Keratinocyte (primary cell): ENCODE results near the gene SRPRB. TPM values are rescaled to one million over a fixed set of nuclear protein-coding genes. Genes with fewer than 3 reads are reported as not detected.

Experiments used
- DNase-seq: peaks from one replicate; pipeline ENCODE4 v3.0.0-alpha.2; 2011; ENCODE audit warnings: low read depth, missing footprints, low spot score
- FAIRE-seq: peaks from 2 replicates; lab custom pipeline; 2011; peaks lifted over from hg19 to GRCh38; lab: Jason Lieb, UNC
- H2AFZ ChIP-seq: 2 replicates; pipeline ENCODE4 v1.6.0; 2012; ENCODE audit warnings: low read length, control low read depth, inconsistent platforms; ENCODE audit not compliant: control insufficient read depth
- H3K27ac ChIP-seq: 2 replicates; pipeline ENCODE4 v1.5.1; 2011; ENCODE audit warnings: low read length; ENCODE audit not compliant: control insufficient read depth, insufficient read depth
- H3K27me3 ChIP-seq: 3 replicates; pipeline ENCODE4 v1.6.0; 2011; ENCODE audit warnings: low read length; ENCODE audit not compliant: control insufficient read depth, insufficient read depth; ENCODE audit errors: extremely low read depth
- H3K36me3 ChIP-seq, 2 experiments: 2 replicates in 1 of 2; 3 replicates in 1 of 2; pipeline ENCODE4 v1.5.1; 2011; ENCODE audit warnings: low read length in 2 of 2, mild to moderate bottlenecking in 1 of 2; ENCODE audit not compliant: control insufficient read depth in 2 of 2, insufficient read depth in 2 of 2; ENCODE audit errors: extremely low read depth in 1 of 2
- H3K4me1 ChIP-seq: 3 replicates; pipeline ENCODE4 v1.5.1; 2011; ENCODE audit warnings: low read length; ENCODE audit not compliant: control insufficient read depth, insufficient read depth; ENCODE audit errors: extremely low read depth
- H3K4me2 ChIP-seq: 3 replicates; pipeline ENCODE4 v1.6.0; 2011; ENCODE audit warnings: low read depth, low read length; ENCODE audit not compliant: control insufficient read depth, insufficient read depth; ENCODE audit errors: extremely low read depth
- H3K4me3 ChIP-seq, 3 experiments: fragments of 200-600 bp in 1 of 3; sonication (generic) in 1 of 3; 2 replicates in 2 of 3; 3 replicates in 1 of 3; pipeline ENCODE4 v1.5.1; 2011 to 2016; ENCODE audit warnings: low read length in 3 of 3, mild to moderate bottlenecking in 3 of 3, control low read depth in 2 of 3, inconsistent platforms in 1 of 3, low read depth in 1 of 3, mixed read lengths in 1 of 3, mixed run types in 1 of 3, moderate library complexity in 1 of 3; ENCODE audit not compliant: control insufficient read depth in 2 of 3, insufficient read depth in 2 of 3; ENCODE audit errors: extremely low read depth in 1 of 3
- H3K79me2 ChIP-seq: 2 replicates; pipeline ENCODE4 v1.6.0; 2012; ENCODE audit warnings: low read length; ENCODE audit not compliant: control insufficient read depth, insufficient read depth
- H3K9ac ChIP-seq: 3 replicates; pipeline ENCODE4 v1.6.0; 2011; ENCODE audit warnings: low read length; ENCODE audit not compliant: control insufficient read depth, insufficient read depth; ENCODE audit errors: extremely low read depth
- H3K9me1 ChIP-seq: 3 replicates; pipeline ENCODE4 v1.6.0; 2011; ENCODE audit warnings: low read length; ENCODE audit not compliant: control insufficient read depth, insufficient read depth; ENCODE audit errors: extremely low read depth
- H3K9me3 ChIP-seq: 2 replicates; pipeline ENCODE4 v1.5.1; 2012; ENCODE audit warnings: low read depth, low read length; ENCODE audit not compliant: control insufficient read depth
- H4K20me1 ChIP-seq: 3 replicates; pipeline ENCODE4 v1.6.0; 2011; ENCODE audit warnings: low read length; ENCODE audit not compliant: control insufficient read depth, insufficient read depth; ENCODE audit errors: extremely low read depth
- CTCF ChIP-seq, 3 experiments: IDR thresholded peaks in 1 of 3; conservative IDR thresholded peaks in 1 of 3; optimal IDR thresholded peaks in 1 of 3; 2 replicates in 2 of 3; 3 replicates in 1 of 3; pipeline versions ENCODE3 to v1.5.1; 2011; ENCODE audit warnings: low read length in 3 of 3, mild to moderate bottlenecking in 3 of 3, moderate library complexity in 2 of 3, control low read depth in 1 of 3, inconsistent platforms in 1 of 3; ENCODE audit not compliant: insufficient read depth in 2 of 3; ENCODE audit errors: extremely low read depth in 1 of 3
- EZH2 ChIP-seq: IDR thresholded peaks from one replicate; pipeline ENCODE4 v1.6.1; 2012; ENCODE audit warnings: inconsistent platforms, mild to moderate bottlenecking, low read length, moderate library complexity
- dilution Hi-C: fragments of 300-500 bp; cut with MboI; formaldehyde crosslinking; loops from one replicate; pipeline ENCODE4 v1.7.0; 2020; ENCODE audit warnings: low sequenced_read_pairs; ENCODE audit not compliant: extremely low pct_ligation_motif_present
- polyA plus RNA-seq, 5 experiments: library from polyadenylated mRNA; depleted of rRNA in 3 of 5; stranded (reverse) in 3 of 5; stranded (forward) in 1 of 5; unstranded in 1 of 5; fragments of >200 nt; gene quantifications; 1 replicate in 1 of 5; 2 replicates in 3 of 5; 3 replicates in 1 of 5; pipeline versions ENCODE4 v1.2.1 to v1.2.3, GENCODE V29; 2011 to 2012; ENCODE audit warnings: missing spikeins in 2 of 5, low read depth in 1 of 5, low replicate concordance in 1 of 5

SRPRB gene
- polyA plus RNA-seq, 1 donor (not counting 4 experiments of a cell fraction or from before 2014, with no cell fraction given): 55.9 TPM

- peaks cover 7% of the 10 kb centered on the region for H3K27me3 ChIP-seq
- H3K9ac ChIP-seq: no peak overlapping the region
- H3K9me1 ChIP-seq: no peaks in the 10 kb centered on the region
- H3K36me3 ChIP-seq: no peaks in the 10 kb centered on the region
- H2AFZ ChIP-seq: no peak overlapping the region
- TF ChIP-seq EZH2 (no peak), CTCF (optimal IDR thresholded peaks at IDR 0.05 in 1 of 3, IDR thresholded peaks at IDR 0.05 in 1 of 3, conservative IDR thresholded peaks at IDR 0.05 in 1 of 3; ENCODE audit: extremely low read depth in 1 of 3, insufficient read depth in 2 of 3, low read length in 3 of 3) (no peak)
- no peaks in the 10 kb centered on the region for H3K4me1 ChIP-seq
- H3K79me2 ChIP-seq: no peaks in the 10 kb centered on the region
- dilution Hi-C loops: no loop called here
- no peak overlapping the region for H3K4me2 ChIP-seq
- H4K20me1 ChIP-seq: no peaks in the 10 kb centered on the region
- no peak overlapping the region for H3K27ac ChIP-seq
- H3K9me3 ChIP-seq: no peaks in the 10 kb centered on the region
- no peak for FAIRE-seq
- H3K4me3 ChIP-seq: no peak overlapping the region
- no peak for DNase-seq
Observed at GRCh38 chr3:133863911-133864310, 58.3 kb downstream of the SRPRB start.

GRCh38 chr3:133864616-133865015 is 59.0 kb downstream of the SRPRB start:
- H3K27ac ChIP-seq: no peak overlapping the region
- no peak overlapping the region for H2AFZ ChIP-seq
- H3K9me1 ChIP-seq: no peaks in the 10 kb centered on the region
- H3K9me3 ChIP-seq: no peaks in the 10 kb centered on the region
- no peaks in the 10 kb centered on the region for H3K4me1 ChIP-seq
- H3K4me3 ChIP-seq: no peak overlapping the region
- TF ChIP-seq EZH2 (no peak), CTCF (optimal IDR thresholded peaks at IDR 0.05 in 1 of 3, IDR thresholded peaks at IDR 0.05 in 1 of 3, conservative IDR thresholded peaks at IDR 0.05 in 1 of 3; ENCODE audit: extremely low read depth in 1 of 3, insufficient read depth in 2 of 3, low read length in 3 of 3) (no peak)
- DNase-seq (no peak), FAIRE-seq (no peak)
- peaks cover 7% of the 10 kb centered on the region for H3K27me3 ChIP-seq
- H3K9ac ChIP-seq: no peak overlapping the region
- H4K20me1 ChIP-seq: no peaks in the 10 kb centered on the region
- dilution Hi-C loops: no loop called here
- no peak overlapping the region for H3K4me2 ChIP-seq
- no peaks in the 10 kb centered on the region for H3K79me2 ChIP-seq
- H3K36me3 ChIP-seq: no peaks in the 10 kb centered on the region
